GM12874 (cell line): Measurements from ENCODE around the gene COBL.
A peak's percentile ranks its signal among the peaks of the same experiment; 100 is the strongest.

ENCODE experiments used
- TF ChIP-seq, protein P1 (sequence below): IDR thresholded peaks from 2 replicates; pipeline ENCODE4 v1.5.1; 2011; ENCODE audit warnings: low read depth, mild to moderate bottlenecking, control low read depth, low read length, moderate library complexity; ENCODE audit not compliant: insufficient read depth

COBL gene

DNA sequence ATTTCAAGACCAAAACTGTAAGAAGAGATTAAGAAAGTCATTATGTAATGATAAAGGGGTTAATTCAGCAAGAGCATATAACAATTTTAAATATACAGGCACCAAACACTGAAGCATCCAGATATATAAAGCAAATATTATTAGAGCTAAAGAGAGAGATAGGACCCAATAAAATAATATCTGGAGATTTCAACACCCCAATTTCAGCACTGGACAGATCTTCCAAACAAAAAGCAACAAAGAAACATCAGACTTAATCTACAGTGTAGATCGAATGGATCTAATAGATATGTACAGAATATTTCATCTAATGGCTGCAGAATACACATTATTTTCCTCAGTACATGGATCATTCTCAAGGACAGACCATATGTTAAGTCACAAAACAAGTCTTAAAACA is 151.3 kb downstream of the COBL start:
- TF ChIP-seq, protein P1, sequence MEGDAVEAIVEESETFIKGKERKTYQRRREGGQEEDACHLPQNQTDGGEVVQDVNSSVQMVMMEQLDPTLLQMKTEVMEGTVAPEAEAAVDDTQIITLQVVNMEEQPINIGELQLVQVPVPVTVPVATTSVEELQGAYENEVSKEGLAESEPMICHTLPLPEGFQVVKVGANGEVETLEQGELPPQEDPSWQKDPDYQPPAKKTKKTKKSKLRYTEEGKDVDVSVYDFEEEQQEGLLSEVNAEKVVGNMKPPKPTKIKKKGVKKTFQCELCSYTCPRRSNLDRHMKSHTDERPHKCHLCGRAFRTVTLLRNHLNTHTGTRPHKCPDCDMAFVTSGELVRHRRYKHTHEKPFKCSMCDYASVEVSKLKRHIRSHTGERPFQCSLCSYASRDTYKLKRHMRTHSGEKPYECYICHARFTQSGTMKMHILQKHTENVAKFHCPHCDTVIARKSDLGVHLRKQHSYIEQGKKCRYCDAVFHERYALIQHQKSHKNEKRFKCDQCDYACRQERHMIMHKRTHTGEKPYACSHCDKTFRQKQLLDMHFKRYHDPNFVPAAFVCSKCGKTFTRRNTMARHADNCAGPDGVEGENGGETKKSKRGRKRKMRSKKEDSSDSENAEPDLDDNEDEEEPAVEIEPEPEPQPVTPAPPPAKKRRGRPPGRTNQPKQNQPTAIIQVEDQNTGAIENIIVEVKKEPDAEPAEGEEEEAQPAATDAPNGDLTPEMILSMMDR, result no peak

DNA sequence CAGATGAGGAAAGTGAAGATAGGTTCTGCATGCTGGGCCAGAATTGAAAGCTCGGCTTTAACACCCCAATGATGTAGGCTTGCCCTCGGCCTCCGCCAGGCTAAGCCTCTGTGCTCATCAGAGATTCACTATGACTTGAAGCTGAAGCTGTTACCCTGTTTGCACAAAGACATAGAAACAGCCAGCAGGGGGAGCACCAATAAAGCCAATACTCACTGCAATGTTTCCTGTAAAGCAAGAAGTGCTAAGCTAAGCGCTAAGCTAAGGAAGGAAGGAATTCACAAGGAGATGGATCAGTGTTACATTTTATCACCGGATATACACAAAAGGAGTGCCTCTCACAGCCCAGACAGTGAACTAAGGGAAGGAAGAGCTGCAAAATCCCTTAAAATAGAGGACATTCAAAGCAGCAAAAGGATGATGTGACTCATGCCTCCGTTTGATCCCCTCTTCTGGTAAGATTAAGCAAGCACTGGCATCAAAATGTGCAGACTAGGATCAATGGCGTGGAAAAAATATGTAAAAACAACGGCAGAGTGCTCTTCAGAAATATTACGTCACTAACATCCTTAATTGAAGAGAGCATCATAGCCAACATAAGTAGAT is 153.8 kb downstream of the COBL start:
- TF ChIP-seq, protein P1, result peak; percentile 75

DNA sequence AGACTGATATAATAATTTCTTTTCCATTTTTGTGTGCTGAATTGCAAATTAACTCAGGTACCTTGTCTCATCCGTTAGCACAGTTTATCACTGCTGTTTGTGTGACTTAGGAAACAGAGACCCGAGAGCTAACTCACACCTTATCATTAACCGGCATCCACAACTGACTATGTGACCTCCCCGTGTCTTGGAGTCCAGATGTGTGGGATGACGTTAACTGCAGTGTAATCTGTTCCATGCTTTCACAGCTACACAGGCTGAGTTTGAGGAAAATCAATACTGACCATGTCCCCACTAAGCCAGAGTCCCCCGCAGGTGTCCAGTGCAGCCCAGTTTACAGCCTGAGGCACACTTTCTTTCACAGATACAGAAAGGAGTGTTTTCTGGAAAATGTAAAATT is 154.7 kb downstream of the COBL start:
- TF ChIP-seq, protein P1, result no peak

DNA sequence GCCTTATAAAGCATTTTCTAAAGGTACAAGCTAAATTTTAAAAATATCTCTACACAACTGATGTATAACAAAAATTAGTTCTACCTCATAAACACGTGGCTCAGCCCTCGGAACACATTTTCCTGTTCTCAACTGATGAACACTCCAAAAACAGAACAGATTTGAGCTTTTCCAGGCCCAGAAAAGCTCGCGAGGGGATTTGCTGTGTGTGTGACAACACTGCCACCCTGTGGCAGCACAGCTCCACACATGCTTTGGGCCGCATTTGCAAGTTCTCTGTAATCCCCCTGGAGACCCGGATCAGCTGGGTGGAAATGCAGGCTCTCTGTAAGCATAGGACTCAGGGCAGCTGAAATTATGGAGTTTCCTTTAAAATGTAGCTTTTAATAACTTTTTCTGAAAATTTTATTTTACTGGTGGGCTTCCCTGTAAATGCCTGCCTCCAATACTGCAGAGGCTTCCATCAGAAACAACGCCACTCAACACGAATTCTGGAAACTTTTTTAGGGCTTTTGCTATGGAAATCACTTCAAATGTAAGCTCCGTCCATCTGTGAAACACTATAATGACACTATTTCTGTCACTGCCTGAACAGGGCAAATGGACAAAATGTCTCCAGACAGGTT is 155.5 kb downstream of the COBL start:
- TF ChIP-seq, protein P1, result peak; percentile 82

DNA sequence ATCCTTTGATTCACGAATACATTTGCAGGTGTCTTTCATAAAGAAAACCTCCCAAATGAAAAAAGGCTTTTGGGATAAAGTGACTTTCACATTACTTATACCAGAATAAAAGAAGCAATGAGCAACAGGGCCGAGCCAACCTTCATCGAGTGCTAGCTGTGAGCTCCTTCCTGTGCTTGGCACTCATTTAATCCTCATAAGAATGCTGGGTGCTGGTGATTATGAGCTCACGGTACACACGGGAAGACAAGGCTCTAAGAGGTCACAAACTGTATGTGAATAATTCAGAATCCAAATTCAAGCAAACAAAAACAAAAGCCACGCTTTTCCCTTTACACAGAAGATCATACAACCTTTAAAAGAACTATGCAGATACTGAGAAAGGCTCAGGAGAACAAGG is 156.2 kb downstream of the COBL start:
- TF ChIP-seq, protein P1, result no peak

DNA sequence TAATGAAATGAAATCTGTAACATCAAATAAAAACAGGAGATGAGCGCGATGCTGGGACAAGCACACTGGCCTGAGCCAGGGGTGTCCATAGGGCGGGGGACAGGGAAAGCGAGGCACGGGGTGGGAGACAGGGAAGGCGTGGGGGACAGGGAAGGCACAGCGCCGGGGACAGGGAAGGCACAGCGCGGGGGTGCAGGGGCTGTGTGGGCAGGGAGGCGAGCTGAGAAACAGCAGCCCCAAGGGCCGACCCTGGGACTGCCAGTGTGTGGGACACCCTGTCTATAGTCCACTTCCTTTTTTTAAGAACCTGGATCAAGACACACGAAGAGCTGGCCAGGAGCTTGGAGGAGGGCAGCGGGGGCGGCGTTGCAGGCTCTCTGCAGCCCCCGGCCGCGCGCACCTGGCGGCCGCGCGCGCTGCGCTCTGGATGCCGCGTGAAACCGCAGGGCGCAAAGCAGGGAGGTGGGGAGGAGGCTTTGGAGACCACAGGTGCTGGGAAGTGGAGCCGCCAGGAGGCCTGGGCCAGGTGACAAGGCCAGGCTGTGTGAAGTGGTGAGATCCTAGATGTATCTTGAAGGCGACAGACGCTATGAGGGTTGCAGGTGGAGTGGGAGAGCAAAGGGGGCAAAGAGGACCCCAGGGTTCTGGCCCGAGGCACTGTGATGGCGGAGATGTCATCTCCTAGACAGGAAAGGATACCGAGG is 157.7 kb downstream of the COBL start:
- TF ChIP-seq, protein P1, result no peak

DNA sequence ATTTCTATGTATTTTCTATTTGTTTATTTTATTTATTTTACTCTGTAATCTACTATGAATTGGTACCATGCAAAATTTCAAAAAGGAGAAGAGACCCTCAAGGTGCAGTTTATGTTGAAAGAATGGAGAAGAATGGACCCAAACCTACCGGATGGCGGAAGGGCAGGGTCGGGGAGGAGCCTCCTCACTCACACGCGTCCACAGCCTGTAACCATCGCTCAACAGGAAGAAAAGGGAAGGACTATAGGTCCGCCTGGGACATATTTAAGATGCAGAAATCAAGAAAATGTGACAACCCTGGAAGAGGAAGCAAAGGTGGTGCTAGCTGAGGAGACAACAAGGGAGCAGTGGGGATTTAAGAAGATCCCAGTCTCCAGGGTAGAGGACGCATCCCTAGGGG is 158.4 kb downstream of the COBL start:
- TF ChIP-seq, protein P1, result no peak
